Nephron (organoid): ENCODE data around the gene CFAP44.
"Not testable (repeated sequence)": the region's sequence is repeated elsewhere in the genome, so short reads cannot be mapped to it uniquely, and the experiment has no call there.

Source experiments
- H3K27ac Mint-ChIP-seq, 3 experiments: 2 replicates each; pipeline ENCODE4 v1.8.0; 2020; ENCODE audit warnings: mixed read lengths in 3 of 3, mild to moderate bottlenecking in 2 of 3, moderate library complexity in 1 of 3
- H3K27me3 Mint-ChIP-seq: 2 replicates; pipeline ENCODE4 v1.8.0; 2021; ENCODE audit warnings: low read depth, mild to moderate bottlenecking, moderate library complexity, mixed read lengths
- H3K36me3 Mint-ChIP-seq: 2 replicates; pipeline ENCODE4 v1.8.0; 2020; ENCODE audit warnings: low read depth, mixed read lengths
- H3K4me1 Mint-ChIP-seq: 2 replicates; pipeline ENCODE4 v1.8.0; 2020; ENCODE audit warnings: mixed read lengths
- H3K4me3 Mint-ChIP-seq, 3 experiments: 2 replicates each; pipeline ENCODE4 v1.8.0; 2020; ENCODE audit warnings: mild to moderate bottlenecking in 3 of 3, mixed read lengths in 3 of 3, moderate library complexity in 2 of 3
- H3K9me3 Mint-ChIP-seq: 2 replicates; pipeline ENCODE4 v1.8.0; 2020; ENCODE audit warnings: mixed read lengths
- TF ChIP-seq, protein P1 (sequence below), 3 experiments: fragments of 200-600 bp; sonication (generic); IDR thresholded peaks; one replicate each; pipeline ENCODE4 v1.5.0; 2021; ENCODE audit warnings: antibody characterized with exemption in 3 of 3; ENCODE audit not compliant: unreplicated experiment in 3 of 3

The CFAP44 gene

DNA sequence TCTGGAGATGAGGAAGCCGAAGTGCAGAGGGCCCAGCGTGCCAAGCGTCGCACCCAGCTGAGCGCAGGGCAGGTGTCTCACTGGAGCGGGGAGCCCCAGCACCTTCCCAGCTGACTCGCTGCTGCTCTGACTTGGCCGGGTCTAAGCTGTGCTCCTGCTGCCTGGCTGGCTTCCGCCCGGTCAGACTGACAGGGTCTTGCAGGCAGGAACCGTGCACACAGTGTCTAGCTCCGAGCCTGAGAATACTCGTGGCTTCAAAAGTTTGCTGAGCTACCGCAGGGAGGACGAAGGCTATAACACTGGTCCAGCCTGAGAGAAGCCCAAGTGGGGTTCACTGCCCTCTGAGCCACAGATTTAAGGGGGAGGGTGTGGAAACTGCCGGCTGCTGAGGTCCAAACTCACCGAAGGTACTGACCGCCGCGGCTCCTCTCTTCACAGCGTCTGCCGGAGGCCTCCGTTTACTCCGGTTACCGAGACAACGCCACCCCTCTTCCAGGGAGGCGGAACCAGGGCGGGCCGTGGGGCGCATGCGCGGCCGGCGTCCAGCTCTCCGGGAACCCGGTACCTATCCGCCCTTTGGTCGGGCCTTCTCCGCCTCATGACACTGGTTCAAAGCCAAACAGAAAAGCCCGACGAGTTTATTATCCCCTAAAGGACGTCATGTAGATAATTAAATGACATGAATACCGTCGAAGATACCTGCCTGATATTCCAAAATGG, at the start of gene CFAP44:
Gene CFAP44, minus strand, starts transcription at position 443 of the 720 bp plus-strand sequence. CDS start 7,829 bp downstream, outside the sequence.
- Mint-ChIP-seq H3K4me1 (no peaks in the 10 kb centered on the region), H3K4me3 (peak within 1 kb of the TSS; percentile 69 to 76 (median 74)), H3K9me3 (no peaks in the 10 kb centered on the region), H3K36me3 (peaks cover 8% of the 10 kb centered on the region), H3K27me3 (no peaks in the 10 kb centered on the region), H3K27ac (no peak within 1 kb of the TSS)
- TF ChIP-seq, protein P1, sequence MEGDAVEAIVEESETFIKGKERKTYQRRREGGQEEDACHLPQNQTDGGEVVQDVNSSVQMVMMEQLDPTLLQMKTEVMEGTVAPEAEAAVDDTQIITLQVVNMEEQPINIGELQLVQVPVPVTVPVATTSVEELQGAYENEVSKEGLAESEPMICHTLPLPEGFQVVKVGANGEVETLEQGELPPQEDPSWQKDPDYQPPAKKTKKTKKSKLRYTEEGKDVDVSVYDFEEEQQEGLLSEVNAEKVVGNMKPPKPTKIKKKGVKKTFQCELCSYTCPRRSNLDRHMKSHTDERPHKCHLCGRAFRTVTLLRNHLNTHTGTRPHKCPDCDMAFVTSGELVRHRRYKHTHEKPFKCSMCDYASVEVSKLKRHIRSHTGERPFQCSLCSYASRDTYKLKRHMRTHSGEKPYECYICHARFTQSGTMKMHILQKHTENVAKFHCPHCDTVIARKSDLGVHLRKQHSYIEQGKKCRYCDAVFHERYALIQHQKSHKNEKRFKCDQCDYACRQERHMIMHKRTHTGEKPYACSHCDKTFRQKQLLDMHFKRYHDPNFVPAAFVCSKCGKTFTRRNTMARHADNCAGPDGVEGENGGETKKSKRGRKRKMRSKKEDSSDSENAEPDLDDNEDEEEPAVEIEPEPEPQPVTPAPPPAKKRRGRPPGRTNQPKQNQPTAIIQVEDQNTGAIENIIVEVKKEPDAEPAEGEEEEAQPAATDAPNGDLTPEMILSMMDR (IDR thresholded peaks at IDR 0.05; ENCODE audit: unreplicated experiment in 3 of 3) = no peak

DNA sequence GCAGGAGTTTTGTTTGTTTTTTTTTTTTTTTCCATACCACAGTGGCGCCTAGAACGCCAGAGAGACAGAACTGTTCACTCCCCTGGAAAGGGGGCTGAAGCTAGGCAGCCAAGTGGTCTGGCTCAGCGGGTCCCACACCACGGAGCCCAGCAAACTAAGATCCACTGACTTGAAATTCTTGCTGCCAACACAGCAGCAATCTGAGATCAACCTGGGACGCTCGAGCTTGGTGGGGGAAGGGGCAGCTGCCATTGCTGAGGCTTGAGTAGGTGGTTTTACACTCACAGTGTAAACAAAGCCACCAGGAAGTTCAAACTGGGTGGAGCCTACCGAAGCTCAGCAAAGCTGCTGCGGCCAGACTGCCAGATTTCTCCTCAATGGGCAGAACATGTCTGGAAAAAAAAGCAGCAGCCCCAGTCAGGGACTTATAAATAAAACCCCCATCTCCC, 43.9 kb upstream of the CFAP44 start:
- TF ChIP-seq, protein P1 (IDR thresholded peaks at IDR 0.05; ENCODE audit: unreplicated experiment in 3 of 3) = no peak
- Mint-ChIP-seq H3K36me3 (peaks cover 63% of the 10 kb centered on the region), H3K27ac (no peak overlapping the region), H3K4me3 (no peak overlapping the region), H3K4me1 (no peaks in the 10 kb centered on the region), H3K9me3 (peaks cover 30% of the 10 kb centered on the region), H3K27me3 (no peaks in the 10 kb centered on the region)

DNA sequence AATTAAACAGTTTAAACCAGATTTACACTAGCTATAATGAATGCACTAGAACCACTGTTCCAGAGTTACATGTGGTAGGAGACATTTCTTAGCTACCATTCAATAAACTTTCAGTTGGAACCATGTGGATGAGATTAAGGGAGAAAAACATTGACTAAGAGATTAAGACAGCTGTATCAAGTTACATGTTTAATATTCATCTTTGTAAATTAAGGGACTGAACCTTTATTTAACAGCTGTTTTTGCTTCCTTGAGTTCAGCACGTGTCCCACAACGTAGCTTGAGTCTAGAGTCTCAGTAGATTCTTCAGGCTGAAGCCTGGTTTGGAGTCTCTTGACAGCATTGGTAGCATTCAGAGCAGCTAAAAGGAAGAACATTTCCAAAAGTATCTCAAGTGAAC, 27.2 kb upstream of the CFAP44 start:
- Mint-ChIP-seq H3K27me3 (no peaks in the 10 kb centered on the region), H3K4me3 (no peak overlapping the region), H3K27ac (no peak overlapping the region), H3K9me3 (peaks cover 24% of the 10 kb centered on the region), H3K4me1 (no peaks in the 10 kb centered on the region), H3K36me3 (peaks cover 71% of the 10 kb centered on the region)
- TF ChIP-seq, protein P1 (IDR thresholded peaks at IDR 0.05; ENCODE audit: unreplicated experiment in 3 of 3) = no peak

DNA sequence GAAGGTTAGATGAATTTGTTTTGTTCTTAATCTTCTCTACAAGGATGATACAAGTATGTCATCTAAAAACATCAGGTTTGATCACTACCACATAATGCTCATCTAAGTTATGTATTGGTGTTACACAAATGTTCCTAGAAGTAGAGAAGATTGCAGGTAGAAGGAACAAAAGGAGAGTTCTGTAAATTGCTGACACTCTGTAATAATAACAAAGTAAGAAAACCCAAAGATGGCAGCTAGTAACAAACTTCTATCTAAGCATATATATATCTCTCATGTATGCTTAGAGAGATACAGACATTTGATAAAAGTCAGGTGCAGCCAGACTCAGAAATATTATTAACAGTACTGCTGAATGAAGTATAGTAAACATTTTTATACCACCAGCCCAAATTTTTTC, 20.2 kb upstream of the CFAP44 start:
- Mint-ChIP-seq H3K9me3 (peaks cover 8% of the 10 kb centered on the region), H3K36me3 (peaks cover 83% of the 10 kb centered on the region), H3K27me3 (no peaks in the 10 kb centered on the region), H3K27ac (no peak overlapping the region), H3K4me1 (no peaks in the 10 kb centered on the region), H3K4me3 (no peak overlapping the region)
- TF ChIP-seq, protein P1 (IDR thresholded peaks at IDR 0.05; ENCODE audit: unreplicated experiment in 3 of 3) = no peak

DNA sequence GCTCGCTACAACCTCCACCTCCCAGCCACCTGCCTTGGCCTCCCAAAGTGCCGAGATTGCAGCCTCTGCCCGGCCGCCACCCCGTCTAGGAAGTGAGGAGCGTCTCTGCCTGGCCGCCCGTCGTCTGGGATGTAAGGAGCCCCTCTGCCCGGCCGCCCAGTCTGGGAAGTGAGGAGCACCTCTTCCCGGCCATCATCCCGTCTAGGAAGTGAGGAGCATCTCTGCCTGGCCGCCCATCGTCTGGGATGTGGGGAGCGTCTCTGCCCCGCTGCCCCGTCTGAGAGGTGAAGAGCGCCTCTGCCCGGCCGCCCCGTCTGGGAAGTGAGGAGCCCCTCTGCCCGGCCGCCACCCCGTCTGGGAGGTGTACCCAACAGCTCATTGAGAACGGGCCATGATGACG, 17.3 kb upstream of the CFAP44 start:
- H3K4me1 Mint-ChIP-seq, H3K9me3 Mint-ChIP-seq, H3K4me3 Mint-ChIP-seq, H3K27ac Mint-ChIP-seq, H3K27me3 Mint-ChIP-seq: not testable (repeated sequence)
- H3K36me3 Mint-ChIP-seq = peaks cover 81% of the 10 kb centered on the region

- H3K4me1 Mint-ChIP-seq = no peaks in the 10 kb centered on the region
- no peaks in the 10 kb centered on the region for H3K27me3 Mint-ChIP-seq
- TF ChIP-seq, protein P1 (IDR thresholded peaks at IDR 0.05; ENCODE audit: unreplicated experiment in 3 of 3) = no peak
- no peak overlapping the region for H3K27ac Mint-ChIP-seq
- H3K9me3 Mint-ChIP-seq = peaks cover 3% of the 10 kb centered on the region
- no peak overlapping the region for H3K4me3 Mint-ChIP-seq
- H3K36me3 Mint-ChIP-seq = peaks cover 71% of the 10 kb centered on the region
Measured at GRCh38 chr3:113455446-113455845, 14.2 kb upstream of the CFAP44 start.
